ENCODE results near the gene RAPGEF5.

Gene RAPGEF5

GRCh38 chr7:22183522-22184280 is 173.3 kb downstream of the RAPGEF5 start:
- no peak overlapping the region for H2BK5ac ChIP-seq (ENCODE audit: low read depth, low read length, poor library complexity)
- WGBS (ENCODE audit: extremely low coverage, insufficient coverage, insufficient read length) = no CpG with 5 or more reads among the region's 6 CpGs
- H4K91ac ChIP-seq (ENCODE audit: low read depth, low read length) = no peak overlapping the region
- no peaks in the 10 kb centered on the region for H3K79me1 ChIP-seq (ENCODE audit: low read length)
- no peak overlapping the region for H2AK5ac ChIP-seq (ENCODE audit: low read length)
- no peak overlapping the region for H3K4me2 ChIP-seq (ENCODE audit: low read length)
- H3K79me2 ChIP-seq (ENCODE audit: control insufficient read depth, insufficient read depth, low read length, poor library complexity) = no peaks in the 10 kb centered on the region
- H3K9ac ChIP-seq (ENCODE audit: low read length) = no peak overlapping the region
- no peak overlapping the region for H3K4me3 ChIP-seq (ENCODE audit: low read depth, low read length)
- H3K27me3 ChIP-seq (ENCODE audit: insufficient read depth, low read length) = no peaks in the 10 kb centered on the region
- H3K18ac ChIP-seq (ENCODE audit: low read length) = no peak overlapping the region
- H2BK120ac ChIP-seq (ENCODE audit: insufficient read depth, low read length, poor library complexity) = no peak overlapping the region
- no peak overlapping the region for H3K23ac ChIP-seq (ENCODE audit: low read length)
- no peak overlapping the region for H2BK12ac ChIP-seq (ENCODE audit: low read length)
- no peak overlapping the region for H2AFZ ChIP-seq (ENCODE audit: insufficient read depth, low read length, poor library complexity)
- no peak overlapping the region for H3K27ac ChIP-seq (ENCODE audit: low read depth, low read length)
- H3K4me1 ChIP-seq (ENCODE audit: control insufficient read depth in 1 of 2, insufficient read depth in 2 of 2, low read length in 2 of 2) = no peaks in the 10 kb centered on the region
- H3K36me3 ChIP-seq (ENCODE audit: control insufficient read depth in 1 of 2, insufficient read depth in 2 of 2, low read length in 2 of 2) = no peaks in the 10 kb centered on the region
- no peaks in the 10 kb centered on the region for H3K9me3 ChIP-seq (ENCODE audit: insufficient read depth, low read depth, low read length)
- no peak overlapping the region for H3K4ac ChIP-seq (ENCODE audit: low read depth, low read length)
- no peak overlapping the region for H4K12ac ChIP-seq (ENCODE audit: low read depth, low read length)
- DNase-seq = no peak
- no peak overlapping the region for H3K14ac ChIP-seq (ENCODE audit: low read length)
- H4K8ac ChIP-seq (ENCODE audit: low read depth, low read length) = no peak overlapping the region

DNA sequence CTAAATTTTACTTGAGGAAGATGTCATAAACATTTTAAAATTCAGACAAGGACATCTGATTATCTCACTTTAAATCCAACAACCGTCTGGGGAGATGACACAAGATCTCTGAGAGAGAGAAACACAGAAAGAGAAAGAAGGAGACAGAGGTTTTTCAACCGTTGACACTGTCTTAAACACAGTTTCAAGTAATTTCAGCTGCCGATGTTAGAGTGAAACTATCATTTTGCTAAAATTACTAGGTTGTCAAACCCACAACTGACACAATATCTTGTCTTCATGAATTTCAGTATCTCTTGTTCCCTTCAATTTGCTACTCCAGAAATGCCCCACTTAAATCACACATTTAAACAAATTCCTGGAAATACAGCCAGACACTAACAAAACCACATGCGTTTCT is 174.8 kb downstream of the RAPGEF5 start:
- Histone ChIP-seq H4K12ac (ENCODE audit: low read depth, low read length) (no peak overlapping the region), H4K91ac (ENCODE audit: low read depth, low read length) (no peak overlapping the region), H3K23ac (ENCODE audit: low read length) (no peak overlapping the region), H3K9me3 (ENCODE audit: insufficient read depth, low read depth, low read length) (no peaks in the 10 kb centered on the region), H2AK5ac (ENCODE audit: low read length) (no peak overlapping the region), H3K4me1 (ENCODE audit: control insufficient read depth in 1 of 2, insufficient read depth in 2 of 2, low read length in 2 of 2) (no peaks in the 10 kb centered on the region), H2BK5ac (ENCODE audit: low read depth, low read length, poor library complexity) (no peak overlapping the region), H4K8ac (ENCODE audit: low read depth, low read length) (no peak overlapping the region), H3K18ac (ENCODE audit: low read length) (no peak overlapping the region), H3K36me3 (ENCODE audit: control insufficient read depth in 1 of 2, insufficient read depth in 2 of 2, low read length in 2 of 2) (no peaks in the 10 kb centered on the region), H2BK120ac (ENCODE audit: insufficient read depth, low read length, poor library complexity) (no peak overlapping the region), H3K27me3 (ENCODE audit: insufficient read depth, low read length) (no peaks in the 10 kb centered on the region), H3K27ac (ENCODE audit: low read depth, low read length) (no peak overlapping the region), H3K4me2 (ENCODE audit: low read length) (no peak overlapping the region), H3K79me2 (ENCODE audit: control insufficient read depth, insufficient read depth, low read length, poor library complexity) (no peaks in the 10 kb centered on the region), H3K14ac (ENCODE audit: low read length) (no peak overlapping the region), H2AFZ (ENCODE audit: insufficient read depth, low read length, poor library complexity) (no peak overlapping the region), H3K79me1 (ENCODE audit: low read length) (no peaks in the 10 kb centered on the region), H3K4ac (ENCODE audit: low read depth, low read length) (no peak overlapping the region), H3K9ac (ENCODE audit: low read length) (no peak overlapping the region), H2BK12ac (ENCODE audit: low read length) (no peak overlapping the region), H3K4me3 (ENCODE audit: low read depth, low read length) (no peak overlapping the region)
- WGBS (ENCODE audit: extremely low coverage, insufficient coverage, insufficient read length) = no CpG with 5 or more reads among the region's 4 CpGs
- DNase-seq = no peak

DNA sequence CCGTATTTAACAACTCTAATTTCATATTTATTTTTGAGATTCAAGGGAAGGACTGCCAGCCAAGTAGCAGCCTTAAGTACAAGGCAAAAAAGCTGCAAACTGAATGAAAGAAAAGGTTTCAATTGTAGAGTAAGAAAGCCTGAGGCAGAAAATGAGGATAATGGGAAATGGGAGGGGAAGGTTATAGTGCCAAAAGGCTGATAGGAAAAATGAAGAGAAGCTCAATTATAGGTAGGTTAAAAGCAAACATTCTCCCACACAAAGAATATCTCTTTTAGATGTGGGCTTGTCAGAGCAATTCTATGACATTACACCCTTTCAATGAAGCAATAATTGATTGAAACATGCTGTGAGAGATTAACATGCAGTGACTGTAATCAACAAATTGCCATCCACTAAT is 175.3 kb downstream of the RAPGEF5 start:
- H3K14ac ChIP-seq (ENCODE audit: low read length) = no peak overlapping the region
- no peak overlapping the region for H2BK5ac ChIP-seq (ENCODE audit: low read depth, low read length, poor library complexity)
- no peak overlapping the region for H3K23ac ChIP-seq (ENCODE audit: low read length)
- H2AK5ac ChIP-seq (ENCODE audit: low read length) = no peak overlapping the region
- WGBS (ENCODE audit: extremely low coverage, insufficient coverage, insufficient read length) = no CpG with 5 or more reads among the region's 1 CpG
- no peak overlapping the region for H2AFZ ChIP-seq (ENCODE audit: insufficient read depth, low read length, poor library complexity)
- no peaks in the 10 kb centered on the region for H3K4me1 ChIP-seq (ENCODE audit: control insufficient read depth in 1 of 2, insufficient read depth in 2 of 2, low read length in 2 of 2)
- H4K12ac ChIP-seq (ENCODE audit: low read depth, low read length) = no peak overlapping the region
- no peak overlapping the region for H3K18ac ChIP-seq (ENCODE audit: low read length)
- no peak overlapping the region for H2BK12ac ChIP-seq (ENCODE audit: low read length)
- H3K4ac ChIP-seq (ENCODE audit: low read depth, low read length) = no peak overlapping the region
- no peak for DNase-seq
- no peak overlapping the region for H3K4me2 ChIP-seq (ENCODE audit: low read length)
- H3K9ac ChIP-seq (ENCODE audit: low read length) = no peak overlapping the region
- no peaks in the 10 kb centered on the region for H3K79me1 ChIP-seq (ENCODE audit: low read length)
- H3K27ac ChIP-seq (ENCODE audit: low read depth, low read length) = no peak overlapping the region
- H4K8ac ChIP-seq (ENCODE audit: low read depth, low read length) = no peak overlapping the region
- no peaks in the 10 kb centered on the region for H3K79me2 ChIP-seq (ENCODE audit: control insufficient read depth, insufficient read depth, low read length, poor library complexity)
- no peak overlapping the region for H3K4me3 ChIP-seq (ENCODE audit: low read depth, low read length)
- no peak overlapping the region for H2BK120ac ChIP-seq (ENCODE audit: insufficient read depth, low read length, poor library complexity)
- H3K27me3 ChIP-seq (ENCODE audit: insufficient read depth, low read length) = no peaks in the 10 kb centered on the region
- no peaks in the 10 kb centered on the region for H3K36me3 ChIP-seq (ENCODE audit: control insufficient read depth in 1 of 2, insufficient read depth in 2 of 2, low read length in 2 of 2)
- H4K91ac ChIP-seq (ENCODE audit: low read depth, low read length) = no peak overlapping the region
- H3K9me3 ChIP-seq (ENCODE audit: insufficient read depth, low read depth, low read length) = no peaks in the 10 kb centered on the region

- no peak overlapping the region for H3K9ac ChIP-seq (ENCODE audit: low read length)
- H3K36me3 ChIP-seq (ENCODE audit: control insufficient read depth in 1 of 2, insufficient read depth in 2 of 2, low read length in 2 of 2) = no peaks in the 10 kb centered on the region
- no peak overlapping the region for H3K4me3 ChIP-seq (ENCODE audit: low read depth, low read length)
- H4K91ac ChIP-seq (ENCODE audit: low read depth, low read length) = no peak overlapping the region
- H2AK5ac ChIP-seq (ENCODE audit: low read length) = no peak overlapping the region
- H3K79me1 ChIP-seq (ENCODE audit: low read length) = no peaks in the 10 kb centered on the region
- no peak overlapping the region for H2BK120ac ChIP-seq (ENCODE audit: insufficient read depth, low read length, poor library complexity)
- no peak overlapping the region for H3K14ac ChIP-seq (ENCODE audit: low read length)
- no peak overlapping the region for H2AFZ ChIP-seq (ENCODE audit: insufficient read depth, low read length, poor library complexity)
- no peak overlapping the region for H2BK12ac ChIP-seq (ENCODE audit: low read length)
- no peaks in the 10 kb centered on the region for H3K27me3 ChIP-seq (ENCODE audit: insufficient read depth, low read length)
- no peak overlapping the region for H3K23ac ChIP-seq (ENCODE audit: low read length)
- DNase-seq = peak; percentile 14 to 48
- H3K4me1 ChIP-seq (ENCODE audit: control insufficient read depth in 1 of 2, insufficient read depth in 2 of 2, low read length in 2 of 2) = no peaks in the 10 kb centered on the region
- no peak overlapping the region for H3K4me2 ChIP-seq (ENCODE audit: low read length)
- no peaks in the 10 kb centered on the region for H3K79me2 ChIP-seq (ENCODE audit: control insufficient read depth, insufficient read depth, low read length, poor library complexity)
- no peak overlapping the region for H4K8ac ChIP-seq (ENCODE audit: low read depth, low read length)
- no CpG with 5 or more reads among the region's 4 CpGs for WGBS (ENCODE audit: extremely low coverage, insufficient coverage, insufficient read length)
- no peak overlapping the region for H2BK5ac ChIP-seq (ENCODE audit: low read depth, low read length, poor library complexity)
- H4K12ac ChIP-seq (ENCODE audit: low read depth, low read length) = no peak overlapping the region
- H3K27ac ChIP-seq (ENCODE audit: low read depth, low read length) = no peak overlapping the region
- no peaks in the 10 kb centered on the region for H3K9me3 ChIP-seq (ENCODE audit: insufficient read depth, low read depth, low read length)
- H3K18ac ChIP-seq (ENCODE audit: low read length) = no peak overlapping the region
- no peak overlapping the region for H3K4ac ChIP-seq (ENCODE audit: low read depth, low read length)
These were observed 177.5 kb downstream of the RAPGEF5 start for GRCh38 chr7:22179442-22179879.

Data from trophoblast cell (in vitro differentiated cells and primary cell).